ENCODE measurements around the gene ATP6AP1.
A peak's percentile ranks its signal among the peaks of the same experiment; 100 is the strongest.
"Not testable (repeated sequence)": the region's sequence is repeated elsewhere in the genome, so short reads cannot be mapped to it uniquely, and the experiment has no call there.

The ATP6AP1 gene, protein sequence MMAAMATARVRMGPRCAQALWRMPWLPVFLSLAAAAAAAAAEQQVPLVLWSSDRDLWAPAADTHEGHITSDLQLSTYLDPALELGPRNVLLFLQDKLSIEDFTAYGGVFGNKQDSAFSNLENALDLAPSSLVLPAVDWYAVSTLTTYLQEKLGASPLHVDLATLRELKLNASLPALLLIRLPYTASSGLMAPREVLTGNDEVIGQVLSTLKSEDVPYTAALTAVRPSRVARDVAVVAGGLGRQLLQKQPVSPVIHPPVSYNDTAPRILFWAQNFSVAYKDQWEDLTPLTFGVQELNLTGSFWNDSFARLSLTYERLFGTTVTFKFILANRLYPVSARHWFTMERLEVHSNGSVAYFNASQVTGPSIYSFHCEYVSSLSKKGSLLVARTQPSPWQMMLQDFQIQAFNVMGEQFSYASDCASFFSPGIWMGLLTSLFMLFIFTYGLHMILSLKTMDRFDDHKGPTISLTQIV

GRCh38 chrX:154428176-154429171, at the start of gene ATP6AP1:
TSS of gene ATP6AP1 (plus strand) at chrX:154428677. CDS start at chrX:154428693, 16 bp downstream.
- DNase-seq: peak; percentile 96

DNA sequence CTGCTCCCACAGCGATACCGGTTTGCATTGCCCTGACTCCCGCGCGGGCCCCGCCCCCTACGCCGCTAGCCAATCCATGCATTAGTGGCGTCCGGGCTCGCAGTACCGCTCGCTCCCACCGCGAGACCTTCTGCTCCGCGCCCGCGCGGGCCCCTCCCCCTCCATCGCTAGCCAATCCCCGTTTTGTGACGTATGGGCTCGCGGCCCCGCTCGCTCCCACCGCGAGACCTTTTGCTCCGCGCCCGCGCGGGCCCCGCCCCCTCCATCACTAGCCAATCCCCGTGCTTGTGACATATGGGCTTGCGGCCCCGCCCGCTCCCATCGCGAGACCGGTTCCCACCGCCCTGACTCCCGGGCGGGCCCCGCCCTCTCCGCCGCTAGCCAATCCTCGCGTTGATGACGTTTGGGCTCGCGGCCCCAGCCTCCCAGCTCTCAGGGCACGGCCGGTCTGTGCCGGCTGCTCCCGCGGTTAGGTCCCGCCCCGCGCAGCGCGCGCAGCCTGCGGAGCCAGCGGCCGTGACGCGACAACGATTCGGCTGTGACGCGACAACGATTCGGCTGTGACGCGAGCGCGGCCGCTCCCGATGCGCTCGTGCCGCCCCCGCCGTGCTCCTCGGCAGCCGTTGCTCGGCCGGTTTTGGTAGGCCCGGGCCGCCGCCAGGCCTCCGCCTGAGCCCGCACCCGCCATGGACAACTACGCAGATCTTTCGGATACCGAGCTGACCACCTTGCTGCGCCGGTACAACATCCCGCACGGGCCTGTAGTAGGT, 49.5 kb upstream of the ATP6AP1 start, which contains the start of gene EMD:
Gene EMD, plus strand, starts transcription at position 497 of the 770 bp plus-strand sequence. Its CDS starts 190 bp downstream, at position 687.
- DNase-seq: peak; percentile 99

- no peak for DNase-seq
Observed at GRCh38 chrX:154379569-154379951, 48.9 kb upstream of the ATP6AP1 start.

DNA sequence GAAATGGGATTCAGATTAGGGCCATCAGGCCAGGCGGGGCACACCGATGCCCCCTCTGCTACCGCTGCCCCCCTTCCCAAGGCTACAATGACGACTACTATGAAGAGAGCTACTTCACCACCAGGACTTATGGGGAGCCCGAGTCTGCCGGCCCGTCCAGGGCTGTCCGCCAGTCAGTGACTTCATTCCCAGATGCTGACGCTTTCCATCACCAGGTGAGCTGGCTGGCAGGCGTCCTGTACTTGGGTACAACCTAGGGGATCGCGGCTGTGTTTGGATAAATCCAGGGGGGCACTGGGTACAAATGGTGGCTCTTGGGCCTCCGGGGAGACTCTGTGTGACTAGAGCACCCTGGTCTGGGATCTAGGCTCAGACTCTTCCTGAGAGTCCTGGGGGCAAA, 48.3 kb upstream of the ATP6AP1 start:
- DNase-seq: no peak

GRCh38 chrX:154380787-154381186, 47.7 kb upstream of the ATP6AP1 start:
- no peak for DNase-seq

DNA sequence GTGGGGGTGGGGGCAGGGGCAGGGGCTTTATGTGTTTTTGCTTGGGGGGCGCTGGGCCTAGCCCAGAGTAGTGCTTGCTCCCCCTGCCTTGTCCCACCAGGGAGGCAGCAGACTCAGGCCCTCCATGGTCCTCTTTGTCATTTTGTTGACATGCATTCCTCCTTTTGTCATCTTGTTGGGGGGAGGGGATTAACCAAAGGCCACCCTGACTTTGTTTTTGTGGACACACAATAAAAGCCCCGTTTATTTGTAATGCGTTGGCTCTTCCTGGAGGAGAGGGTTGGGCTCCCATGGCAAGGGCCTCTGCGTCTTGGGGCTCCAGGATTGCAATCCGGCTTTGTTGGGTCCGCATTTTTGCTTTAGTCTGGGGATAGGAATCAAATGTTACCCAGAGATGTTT, 47.2 kb upstream of the ATP6AP1 start:
- no peak for DNase-seq

DNA sequence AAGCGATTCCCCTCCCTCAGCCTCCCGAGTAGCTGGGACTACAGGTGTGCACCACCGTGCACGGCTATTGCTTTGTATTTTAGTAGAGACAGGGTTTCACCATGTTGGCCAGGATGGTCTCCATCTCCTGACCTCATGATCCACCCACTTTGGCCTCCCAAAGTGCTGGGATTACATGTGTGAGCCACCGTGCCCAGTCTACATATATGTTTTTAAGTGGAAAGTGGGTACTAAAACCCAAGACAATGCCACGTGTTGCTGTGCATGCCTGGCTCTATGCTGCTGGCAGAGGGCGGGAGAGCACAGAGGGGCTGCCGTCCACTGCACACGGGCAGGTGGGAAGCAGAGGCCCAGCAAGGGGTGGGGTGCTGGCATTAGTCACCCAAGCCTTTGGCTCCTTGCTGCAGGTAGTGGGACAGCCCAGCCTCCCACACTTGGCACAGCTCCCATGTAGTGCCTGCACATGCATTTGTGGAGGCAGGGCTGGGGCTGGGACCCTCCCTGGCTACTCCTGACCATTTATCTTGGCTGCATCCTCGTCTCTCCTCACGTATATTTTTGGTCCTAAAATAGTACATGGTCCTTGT, 45.9 kb upstream of the ATP6AP1 start:
- DNase-seq: no peak

DNA sequence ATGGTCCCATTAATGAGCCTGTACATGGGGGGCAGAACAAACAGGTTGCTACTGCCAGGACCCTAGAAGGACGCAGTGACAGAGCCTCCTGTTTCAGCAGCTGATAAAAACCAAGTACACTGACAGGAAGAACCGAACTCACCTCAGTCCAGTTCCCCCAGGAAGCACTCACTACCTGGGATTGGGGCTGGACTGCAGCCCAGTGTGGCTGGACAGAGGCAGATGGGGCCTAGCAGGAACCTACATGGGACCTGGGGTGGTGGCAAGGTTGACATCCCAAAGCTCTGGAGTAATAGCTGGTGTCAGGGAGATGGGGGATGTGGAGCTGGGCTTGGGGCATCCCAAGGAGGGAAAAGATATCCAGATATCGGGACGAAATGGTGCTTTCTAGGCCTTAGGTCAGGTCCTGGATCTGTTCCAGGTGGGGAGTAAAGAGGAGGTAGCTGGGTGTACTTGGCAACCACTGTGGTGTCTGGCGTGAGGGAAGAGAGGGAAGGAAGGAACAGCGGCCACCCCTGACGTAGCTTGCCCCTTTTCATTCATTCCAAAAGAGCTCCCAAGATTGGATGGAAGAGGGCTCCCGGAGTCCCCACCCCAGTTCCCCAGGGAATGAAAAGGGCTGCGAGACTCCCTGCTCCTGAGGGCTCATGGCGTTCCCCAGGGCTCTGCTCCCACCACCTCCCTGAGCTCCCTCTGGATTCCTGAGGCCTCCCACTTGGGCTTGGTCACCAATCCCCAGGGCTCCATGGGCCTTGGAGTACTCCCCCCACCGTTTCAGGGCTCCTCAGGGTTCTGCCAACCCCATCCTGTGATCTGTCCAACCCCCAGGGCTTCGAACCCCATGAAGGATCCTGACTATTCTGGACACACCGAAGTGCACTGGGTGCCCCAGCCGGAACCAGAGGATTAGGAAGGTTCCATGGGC, 44.9 kb upstream of the ATP6AP1 start:
- no peak for DNase-seq

DNA sequence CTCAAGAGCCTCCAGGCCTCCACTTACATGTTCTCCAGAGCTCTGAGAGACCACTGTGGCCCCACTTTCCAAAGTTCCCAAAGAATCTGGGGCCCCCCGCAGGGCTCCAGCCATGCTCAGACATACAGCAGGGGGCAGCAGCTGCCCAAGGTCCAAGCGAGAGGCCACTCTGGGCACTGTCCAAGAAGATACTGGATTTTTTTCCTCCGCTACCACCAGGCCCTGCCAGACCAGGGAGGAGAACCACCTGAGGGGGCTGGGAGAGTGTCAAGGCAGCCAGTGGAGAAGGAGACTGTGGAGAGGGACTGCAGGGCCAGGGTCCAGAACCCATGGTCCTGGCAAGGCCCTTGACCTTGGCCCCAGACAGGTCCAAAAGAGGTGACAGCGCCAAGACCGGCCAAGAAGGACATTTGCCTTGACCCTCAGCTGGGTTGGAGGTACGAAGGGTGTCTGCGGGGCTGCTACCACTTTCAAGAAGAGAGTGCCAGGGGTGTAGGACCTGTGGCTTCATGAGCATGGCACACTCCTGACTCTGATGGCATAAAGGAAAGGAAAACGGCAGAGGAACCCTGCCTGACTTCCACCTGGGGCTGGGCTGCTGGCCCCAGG, 44.1 kb upstream of the ATP6AP1 start:
- DNase-seq: no peak

GRCh38 chrX:154388094-154388493, 40.4 kb upstream of the ATP6AP1 start:
- not testable (repeated sequence) for DNase-seq

GRCh38 chrX:154388649-154389048, 39.8 kb upstream of the ATP6AP1 start:
- not testable (repeated sequence) for DNase-seq

GRCh38 chrX:154389812-154390747, 38.4 kb upstream of the ATP6AP1 start:
- not testable (repeated sequence) for DNase-seq

GRCh38 chrX:154396363-154396762, 32.1 kb upstream of the ATP6AP1 start:
- not testable (repeated sequence) for DNase-seq

DNA sequence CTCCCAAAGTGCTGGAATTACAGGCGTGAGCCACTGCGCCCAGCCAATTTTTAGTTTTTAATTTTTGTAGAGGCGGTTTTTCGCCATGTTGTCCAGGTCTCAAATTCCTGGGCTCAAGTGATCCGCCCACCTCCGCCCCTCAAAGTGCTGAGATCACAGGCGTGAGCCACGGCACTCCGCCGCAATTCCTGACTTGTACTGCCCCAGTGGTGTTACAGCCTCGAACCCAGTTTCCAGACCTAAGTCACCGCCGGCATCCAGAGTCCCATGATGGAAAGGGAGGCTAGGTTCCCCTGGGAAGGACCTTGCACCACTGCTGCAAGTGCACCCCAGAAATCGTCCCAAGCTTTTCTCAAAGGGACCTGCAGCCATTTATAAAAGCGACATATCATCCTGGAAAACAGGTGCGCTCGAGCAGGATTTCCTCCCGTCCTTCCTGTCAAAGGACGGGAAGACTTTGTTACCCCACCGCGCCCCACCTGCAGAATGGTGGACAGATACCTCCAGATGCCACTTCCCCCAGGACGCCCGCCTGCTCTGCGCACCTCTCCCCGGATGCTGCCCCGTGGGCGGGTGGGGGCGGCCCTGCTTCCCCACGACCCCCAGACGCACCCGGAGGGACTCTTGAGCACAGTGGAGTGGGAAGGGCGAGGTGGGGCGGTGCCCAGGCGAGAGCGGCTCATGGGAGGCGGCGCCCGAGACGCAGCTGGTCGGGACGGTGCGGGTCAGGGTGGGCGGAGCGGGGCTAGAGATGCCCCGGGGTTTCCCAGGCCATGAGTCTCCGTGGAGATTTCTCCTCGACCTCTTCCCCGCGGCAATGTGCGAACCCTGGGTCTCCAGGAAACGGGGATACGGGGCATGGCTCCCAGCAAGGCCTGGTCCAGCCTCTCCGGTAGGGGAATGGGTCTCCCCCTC, 31.2 kb upstream of the ATP6AP1 start:
- DNase-seq: peak; percentile 76

DNA sequence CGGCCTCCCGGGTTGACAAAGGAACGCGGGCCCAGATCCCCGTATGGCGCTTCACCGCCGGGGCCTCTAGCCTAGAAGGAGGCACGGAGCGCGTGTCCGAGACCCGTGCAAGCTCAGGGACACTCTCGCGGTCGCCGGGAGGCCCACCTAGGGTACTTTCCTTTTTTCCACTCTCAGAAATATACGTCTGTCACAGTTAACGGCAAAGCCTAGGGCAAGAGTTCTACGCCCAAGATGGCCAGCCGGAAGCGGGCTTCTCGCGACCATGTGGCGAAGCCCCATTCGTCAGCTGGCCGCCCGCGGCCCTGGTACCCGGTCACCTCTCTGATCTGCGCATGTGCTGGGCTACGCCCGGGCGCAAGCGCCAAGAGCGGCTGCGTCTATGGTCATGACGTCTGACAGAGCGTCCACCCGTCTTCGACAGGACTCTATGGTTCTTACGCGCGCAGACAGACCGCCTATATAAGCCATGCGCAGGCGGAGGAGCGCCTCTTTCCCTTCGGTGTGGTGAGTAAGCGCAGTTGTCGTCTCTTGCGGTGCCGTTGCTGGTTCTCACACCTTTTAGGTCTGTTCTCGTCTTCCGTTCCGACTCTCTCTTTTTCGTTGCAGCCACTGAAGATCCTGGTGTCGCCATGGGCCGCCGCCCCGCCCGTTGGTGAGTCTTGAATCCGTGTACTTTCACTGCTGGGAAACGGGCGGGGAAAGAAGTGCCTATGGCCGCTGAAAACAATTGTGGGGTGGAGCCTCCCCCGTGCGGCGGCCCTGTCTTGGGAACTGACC, 30.4 kb upstream of the ATP6AP1 start, which contains the start of gene RPL10:
Gene RPL10, plus strand, starts transcription at position 490 of the 780 bp plus-strand sequence. Its CDS starts 143 bp downstream, at position 633.
- peak; percentile 97 for DNase-seq

DNA sequence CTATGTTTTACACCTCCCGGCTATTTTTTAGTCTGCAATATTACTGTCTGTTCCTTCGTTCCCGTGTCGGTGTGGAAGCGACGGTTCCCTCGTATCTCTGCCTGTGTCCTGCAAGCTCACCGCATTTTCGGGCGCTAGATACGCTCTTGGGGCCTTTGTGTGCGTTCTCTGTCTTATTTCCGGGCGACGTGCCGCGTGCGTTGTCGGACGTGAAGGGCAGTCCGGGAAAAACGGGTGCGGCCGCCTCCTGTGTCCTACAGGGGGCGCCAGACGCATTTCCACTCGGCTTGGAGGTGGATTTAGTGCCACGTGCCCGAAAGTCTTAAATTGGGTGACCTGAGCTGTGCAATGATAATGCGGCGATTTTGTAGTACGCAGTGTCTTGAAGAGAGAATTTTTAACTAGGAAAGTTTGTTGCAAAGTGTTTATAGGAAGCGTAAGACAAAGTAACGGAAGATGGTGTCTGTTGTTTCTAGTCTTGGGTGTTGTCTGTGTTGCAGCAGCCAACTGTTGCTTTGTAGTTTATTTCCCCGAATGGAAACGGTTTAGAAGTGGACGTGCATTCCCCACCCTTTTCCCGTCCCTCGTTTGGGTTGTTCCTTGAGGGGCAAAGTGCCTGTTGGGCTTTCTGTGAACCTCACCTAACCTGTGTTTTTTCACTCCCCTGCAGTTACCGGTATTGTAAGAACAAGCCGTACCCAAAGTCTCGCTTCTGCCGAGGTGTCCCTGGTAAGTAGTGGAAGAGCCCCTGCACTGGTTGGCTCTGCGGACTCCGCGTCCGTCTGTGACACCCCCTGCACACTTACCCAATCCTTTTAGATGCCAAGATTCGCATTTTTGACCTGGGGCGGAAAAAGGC, 29.6 kb upstream of the ATP6AP1 start:
- DNase-seq: peak; percentile 81
